Upper lobe of left lung (tissue), 4 donors: ENCODE results near the gene ARHGEF12.

ENCODE experiments used
- POLR2A ChIP-seq, 4 donors: fragments of 450-650 bp; IDR thresholded peaks; one replicate each; pipeline ENCODE4 v1.5.1; 2016 to 2017; ENCODE audit warnings: antibody characterized with exemption in 4 of 4, mild to moderate bottlenecking in 2 of 4
- POLR2AphosphoS5 ChIP-seq, 2 donors: sonication (generic); formaldehyde crosslinking; IDR thresholded peaks; one replicate each; pipeline ENCODE4 v1.5.1; 2017; ENCODE audit warnings: antibody characterized with exemption in 2 of 2
- TF ChIP-seq, protein P1 (sequence below), 6 experiments: fragments of 450-650 bp in 4 of 6; fragments of 200-600 bp in 2 of 6; sonication (generic) in 2 of 6; IDR thresholded peaks; one replicate each; pipeline ENCODE4 v1.5.1; 2016 to 2019; ENCODE audit warnings: antibody characterized with exemption in 6 of 6

DNA sequence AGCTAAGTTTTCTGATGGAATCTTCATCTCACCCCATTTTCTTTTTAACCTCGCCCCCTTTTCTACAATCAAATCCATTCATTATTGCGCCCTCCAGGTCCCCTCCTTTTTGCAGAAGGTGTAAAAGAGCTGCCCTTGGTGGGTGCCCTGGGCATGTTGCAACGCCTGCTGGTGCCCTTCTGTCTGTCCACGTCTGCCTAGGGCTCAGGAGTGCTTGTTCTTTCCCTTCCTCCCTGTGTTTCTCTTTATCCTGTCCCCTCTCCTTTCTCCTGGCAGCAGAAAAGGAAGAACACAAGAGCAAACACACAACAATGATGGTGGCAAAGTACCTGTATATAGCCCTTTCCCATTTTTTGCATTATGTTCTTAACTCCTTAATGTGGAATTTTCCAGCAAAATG is 17.3 kb upstream of the ARHGEF12 start:
- TF ChIP-seq POLR2A (IDR thresholded peaks at IDR 0.05) (no peak), POLR2AphosphoS5 (IDR thresholded peaks at IDR 0.05) (no peak)
- TF ChIP-seq, protein P1, sequence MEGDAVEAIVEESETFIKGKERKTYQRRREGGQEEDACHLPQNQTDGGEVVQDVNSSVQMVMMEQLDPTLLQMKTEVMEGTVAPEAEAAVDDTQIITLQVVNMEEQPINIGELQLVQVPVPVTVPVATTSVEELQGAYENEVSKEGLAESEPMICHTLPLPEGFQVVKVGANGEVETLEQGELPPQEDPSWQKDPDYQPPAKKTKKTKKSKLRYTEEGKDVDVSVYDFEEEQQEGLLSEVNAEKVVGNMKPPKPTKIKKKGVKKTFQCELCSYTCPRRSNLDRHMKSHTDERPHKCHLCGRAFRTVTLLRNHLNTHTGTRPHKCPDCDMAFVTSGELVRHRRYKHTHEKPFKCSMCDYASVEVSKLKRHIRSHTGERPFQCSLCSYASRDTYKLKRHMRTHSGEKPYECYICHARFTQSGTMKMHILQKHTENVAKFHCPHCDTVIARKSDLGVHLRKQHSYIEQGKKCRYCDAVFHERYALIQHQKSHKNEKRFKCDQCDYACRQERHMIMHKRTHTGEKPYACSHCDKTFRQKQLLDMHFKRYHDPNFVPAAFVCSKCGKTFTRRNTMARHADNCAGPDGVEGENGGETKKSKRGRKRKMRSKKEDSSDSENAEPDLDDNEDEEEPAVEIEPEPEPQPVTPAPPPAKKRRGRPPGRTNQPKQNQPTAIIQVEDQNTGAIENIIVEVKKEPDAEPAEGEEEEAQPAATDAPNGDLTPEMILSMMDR (IDR thresholded peaks at IDR 0.05) = no peak
